Measurements from ENCODE around the gene RGS7.

- TF ChIP-seq CTCF (IDR thresholded peaks at IDR 0.05; ENCODE audit: poor library complexity) (no peak), EZH2 (IDR thresholded peaks at IDR 0.05; ENCODE audit: borderline replicate concordance) (no peak)
Observed at GRCh38 chr1:241061062-241061461, 295.9 kb downstream of the RGS7 start.

Measured in hepatocyte (in vitro differentiated cells).